ENCODE measurements around the gene MYADM.

Gene MYADM

GRCh38 chr19:53875602-53876325, 8.1 kb downstream of the MYADM start:
- H3K27ac Mint-ChIP-seq = peak overlapping the region; percentile 68
- H3K4me1 Mint-ChIP-seq (ENCODE audit: low read depth) = peaks cover 46% of the 10 kb centered on the region
- H3K27me3 Mint-ChIP-seq (ENCODE audit: low read depth) = no peaks in the 10 kb centered on the region
- no peak overlapping the region for H3K4me3 Mint-ChIP-seq
- no peaks in the 10 kb centered on the region for H3K9me3 Mint-ChIP-seq
- peaks cover 38% of the 10 kb centered on the region for H3K36me3 Mint-ChIP-seq (ENCODE audit: low read depth)

GRCh38 chr19:53876651-53877224, 9.1 kb downstream of the MYADM start:
- H3K4me3 Mint-ChIP-seq = peak overlapping the region; percentile 33
- H3K27ac Mint-ChIP-seq = peak overlapping the region; percentile 28
- H3K4me1 Mint-ChIP-seq (ENCODE audit: low read depth) = peaks cover 39% of the 10 kb centered on the region
- H3K9me3 Mint-ChIP-seq = no peaks in the 10 kb centered on the region
- H3K27me3 Mint-ChIP-seq (ENCODE audit: low read depth) = no peaks in the 10 kb centered on the region
- peaks cover 32% of the 10 kb centered on the region for H3K36me3 Mint-ChIP-seq (ENCODE audit: low read depth)

- Mint-ChIP-seq H3K4me3 (peak overlapping the region; percentile 33), H3K9me3 (no peaks in the 10 kb centered on the region), H3K27me3 (ENCODE audit: low read depth) (peaks cover 2% of the 10 kb centered on the region), H3K27ac (peak overlapping the region; percentile 28), H3K36me3 (ENCODE audit: low read depth) (peaks cover 32% of the 10 kb centered on the region), H3K4me1 (ENCODE audit: low read depth) (peaks cover 39% of the 10 kb centered on the region)
Observed at GRCh38 chr19:53877361-53877766, 9.7 kb downstream of the MYADM start.

GRCh38 chr19:53878776-53879139, 11.1 kb downstream of the MYADM start:
- Mint-ChIP-seq H3K4me1 (ENCODE audit: low read depth) (peaks cover 30% of the 10 kb centered on the region), H3K27ac (no peak overlapping the region), H3K9me3 (no peaks in the 10 kb centered on the region), H3K27me3 (ENCODE audit: low read depth) (peaks cover 12% of the 10 kb centered on the region), H3K4me3 (no peak overlapping the region), H3K36me3 (ENCODE audit: low read depth) (peaks cover 26% of the 10 kb centered on the region)

DNA sequence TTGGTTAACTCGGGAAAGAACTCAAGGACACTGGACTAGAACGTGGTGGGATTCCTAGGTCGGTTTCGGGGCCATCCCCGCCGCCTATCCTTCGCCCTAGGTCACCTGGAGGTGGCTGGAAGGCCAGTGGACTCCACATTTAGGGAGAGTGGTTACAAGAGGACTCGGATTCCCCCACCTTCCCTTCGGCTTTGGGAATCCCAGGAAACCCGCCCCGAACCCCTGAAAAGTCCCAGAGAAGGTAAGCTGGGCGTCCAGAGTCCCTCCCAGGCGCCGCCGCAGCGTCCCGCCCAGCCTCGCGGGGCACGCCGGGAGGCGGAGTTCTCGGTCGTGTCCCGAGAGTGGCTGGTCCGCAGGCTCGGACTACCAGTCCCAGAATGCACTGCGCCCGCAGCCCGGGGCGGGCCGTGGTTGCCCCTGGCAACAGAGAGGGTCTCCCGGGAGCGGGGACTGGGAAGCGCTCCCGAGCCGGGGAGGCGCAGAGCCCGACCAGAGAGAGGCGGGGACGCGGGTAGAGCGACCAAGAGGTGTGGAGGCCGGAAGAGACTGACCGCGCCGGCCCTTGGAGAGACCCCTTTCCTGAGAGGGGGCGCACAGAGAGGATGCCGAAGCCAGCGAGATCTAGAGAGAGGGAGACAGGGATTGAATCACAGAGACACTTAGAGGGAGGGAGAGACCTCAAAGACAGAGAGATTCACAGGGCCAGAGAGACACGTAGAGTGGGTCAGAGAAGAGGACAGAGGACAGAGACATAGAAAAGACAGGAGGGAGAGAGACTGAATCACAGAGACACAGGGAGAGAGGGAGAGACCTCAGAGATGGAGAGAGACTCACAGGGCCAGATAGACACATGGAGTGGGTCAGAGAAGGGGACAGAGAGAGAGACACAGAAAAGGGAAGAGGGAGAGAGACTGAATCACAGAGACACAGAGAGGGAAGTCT, 11.7 kb downstream of the MYADM start:
- H3K9me3 Mint-ChIP-seq = no peaks in the 10 kb centered on the region
- H3K27ac Mint-ChIP-seq = no peak overlapping the region
- H3K36me3 Mint-ChIP-seq (ENCODE audit: low read depth) = peaks cover 19% of the 10 kb centered on the region
- peaks cover 25% of the 10 kb centered on the region for H3K4me1 Mint-ChIP-seq (ENCODE audit: low read depth)
- H3K4me3 Mint-ChIP-seq = no peak overlapping the region
- peaks cover 17% of the 10 kb centered on the region for H3K27me3 Mint-ChIP-seq (ENCODE audit: low read depth)

DNA sequence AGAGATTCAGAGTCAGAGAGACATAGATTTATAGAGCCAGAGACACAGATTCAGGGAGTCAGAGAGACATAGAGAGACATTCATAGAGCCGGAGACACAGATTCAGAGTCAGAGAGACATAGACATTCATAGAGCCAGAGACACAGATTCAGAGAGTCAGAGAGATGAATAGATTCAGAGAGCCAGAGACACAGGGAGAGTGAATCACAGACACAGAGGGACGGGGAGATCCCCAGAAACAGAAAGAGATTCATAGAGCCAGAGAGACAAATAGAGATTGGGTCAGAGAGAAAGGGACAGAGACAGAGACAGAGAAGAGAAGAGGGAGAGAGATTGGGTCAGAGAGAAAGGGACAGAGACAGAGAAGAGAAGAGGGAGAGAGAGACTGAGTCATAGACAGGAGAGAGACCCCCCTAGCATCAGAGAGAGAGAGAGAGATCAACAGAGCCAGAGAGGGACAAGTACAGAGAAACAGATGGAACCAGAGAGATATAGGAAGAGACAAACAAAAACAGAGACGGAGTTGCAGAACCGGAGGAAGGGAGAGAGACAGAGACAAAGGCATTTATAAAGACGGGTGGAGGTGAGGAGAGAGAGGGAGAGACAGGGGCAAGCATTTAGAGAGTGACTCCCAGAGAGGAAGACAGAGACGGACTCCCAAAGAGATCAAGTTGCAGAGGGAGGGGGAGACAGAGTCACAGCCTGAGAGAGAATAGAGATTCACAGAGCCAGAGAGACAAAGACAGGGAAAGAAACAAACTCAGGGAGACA, 13.2 kb downstream of the MYADM start:
- H3K27me3 Mint-ChIP-seq (ENCODE audit: low read depth) = peaks cover 30% of the 10 kb centered on the region
- peaks cover 17% of the 10 kb centered on the region for H3K4me1 Mint-ChIP-seq (ENCODE audit: low read depth)
- H3K27ac Mint-ChIP-seq = no peak overlapping the region
- no peak overlapping the region for H3K4me3 Mint-ChIP-seq
- H3K36me3 Mint-ChIP-seq (ENCODE audit: low read depth) = peaks cover 11% of the 10 kb centered on the region
- H3K9me3 Mint-ChIP-seq = no peaks in the 10 kb centered on the region

- Mint-ChIP-seq H3K9me3 (no peaks in the 10 kb centered on the region), H3K27ac (no peak within 1 kb of the TSS), H3K36me3 (ENCODE audit: low read depth) (peaks cover 8% of the 10 kb centered on the region), H3K27me3 (ENCODE audit: low read depth) (peaks cover 37% of the 10 kb centered on the region), H3K4me3 (peak within 1 kb of the TSS; percentile 53), H3K4me1 (ENCODE audit: low read depth) (peaks cover 12% of the 10 kb centered on the region)
Observed at GRCh38 chr19:53881482-53882390, 14.1 kb downstream of the MYADM start, which contains the start of gene PRKCG. Gene PRKCG, plus strand, starts transcription at chr19:53882197. Its CDS starts 298 bp downstream, at chr19:53882495.

DNA sequence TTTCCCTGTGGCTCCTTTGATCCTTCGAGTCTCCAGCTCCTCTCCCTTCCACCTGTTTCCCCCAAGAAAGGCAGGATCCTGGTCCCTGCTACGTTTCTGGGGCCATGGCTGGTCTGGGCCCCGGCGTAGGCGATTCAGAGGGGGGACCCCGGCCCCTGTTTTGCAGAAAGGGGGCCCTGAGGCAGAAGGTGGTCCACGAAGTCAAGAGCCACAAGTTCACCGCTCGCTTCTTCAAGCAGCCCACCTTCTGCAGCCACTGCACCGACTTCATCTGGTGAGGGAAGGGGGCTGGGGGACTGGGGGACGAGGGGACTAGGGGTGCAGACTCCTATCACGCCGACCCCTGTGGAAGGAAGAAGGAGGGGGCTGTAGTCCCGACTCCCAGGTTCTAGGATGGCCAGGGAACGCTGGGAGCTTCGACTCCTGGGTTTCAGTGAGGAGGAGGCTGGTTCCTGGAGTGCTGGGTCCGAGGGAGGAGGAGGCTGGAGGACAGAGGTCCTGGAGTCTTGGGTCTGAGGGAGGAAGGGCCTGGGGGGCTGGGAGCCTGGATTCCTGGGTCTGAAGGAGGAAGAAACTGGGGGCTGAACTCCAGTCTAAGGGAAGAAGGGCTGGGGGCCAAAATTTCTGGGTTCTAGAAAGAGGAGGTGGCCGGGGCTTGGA, 14.8 kb downstream of the MYADM start:
- H3K27me3 Mint-ChIP-seq (ENCODE audit: low read depth) = peaks cover 37% of the 10 kb centered on the region
- H3K4me1 Mint-ChIP-seq (ENCODE audit: low read depth) = peaks cover 4% of the 10 kb centered on the region
- H3K36me3 Mint-ChIP-seq (ENCODE audit: low read depth) = peaks cover 1% of the 10 kb centered on the region
- H3K27ac Mint-ChIP-seq = no peak overlapping the region
- H3K9me3 Mint-ChIP-seq = no peaks in the 10 kb centered on the region
- H3K4me3 Mint-ChIP-seq = peak overlapping the region; percentile 53

DNA sequence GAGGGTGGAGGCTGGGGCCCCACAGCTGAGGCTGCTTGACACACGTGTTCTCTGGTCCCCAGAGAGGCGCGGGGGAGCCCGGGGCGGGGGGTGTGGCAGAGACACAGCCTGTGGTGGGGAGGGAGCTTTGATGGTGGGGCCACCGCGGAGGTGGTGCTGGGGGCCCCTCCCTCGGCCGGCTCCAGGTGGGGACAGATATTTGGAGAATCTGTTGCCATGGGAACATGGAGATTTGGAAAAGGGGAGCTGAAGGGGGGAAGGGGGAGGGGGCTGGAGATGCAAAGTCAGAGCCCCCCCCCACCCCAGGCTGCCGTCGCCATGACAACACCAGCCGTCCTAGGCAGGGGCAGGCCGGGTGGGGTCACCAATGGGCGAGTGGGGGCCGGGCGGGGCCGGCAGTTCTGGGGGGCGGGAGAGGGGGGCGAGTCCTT, 15.6 kb downstream of the MYADM start:
- no peak overlapping the region for H3K4me3 Mint-ChIP-seq
- H3K36me3 Mint-ChIP-seq (ENCODE audit: low read depth) = peaks cover 1% of the 10 kb centered on the region
- no peak overlapping the region for H3K27ac Mint-ChIP-seq
- H3K27me3 Mint-ChIP-seq (ENCODE audit: low read depth) = peaks cover 37% of the 10 kb centered on the region
- H3K9me3 Mint-ChIP-seq = no peaks in the 10 kb centered on the region
- H3K4me1 Mint-ChIP-seq (ENCODE audit: low read depth) = peaks cover 3% of the 10 kb centered on the region

GRCh38 chr19:53883741-53884140, 16.1 kb downstream of the MYADM start:
- Mint-ChIP-seq H3K27me3 (ENCODE audit: low read depth) (peaks cover 37% of the 10 kb centered on the region), H3K4me3 (peak overlapping the region; percentile 18), H3K4me1 (ENCODE audit: low read depth) (peaks cover 3% of the 10 kb centered on the region), H3K9me3 (no peaks in the 10 kb centered on the region), H3K36me3 (ENCODE audit: low read depth) (peaks cover 1% of the 10 kb centered on the region), H3K27ac (peak overlapping the region; percentile 37)

GRCh38 chr19:53884256-53884655, 16.6 kb downstream of the MYADM start:
- Mint-ChIP-seq H3K4me1 (ENCODE audit: low read depth) (peaks cover 3% of the 10 kb centered on the region), H3K9me3 (no peaks in the 10 kb centered on the region), H3K4me3 (no peak overlapping the region), H3K27ac (no peak overlapping the region), H3K36me3 (ENCODE audit: low read depth) (peaks cover 1% of the 10 kb centered on the region), H3K27me3 (ENCODE audit: low read depth) (peaks cover 37% of the 10 kb centered on the region)

DNA sequence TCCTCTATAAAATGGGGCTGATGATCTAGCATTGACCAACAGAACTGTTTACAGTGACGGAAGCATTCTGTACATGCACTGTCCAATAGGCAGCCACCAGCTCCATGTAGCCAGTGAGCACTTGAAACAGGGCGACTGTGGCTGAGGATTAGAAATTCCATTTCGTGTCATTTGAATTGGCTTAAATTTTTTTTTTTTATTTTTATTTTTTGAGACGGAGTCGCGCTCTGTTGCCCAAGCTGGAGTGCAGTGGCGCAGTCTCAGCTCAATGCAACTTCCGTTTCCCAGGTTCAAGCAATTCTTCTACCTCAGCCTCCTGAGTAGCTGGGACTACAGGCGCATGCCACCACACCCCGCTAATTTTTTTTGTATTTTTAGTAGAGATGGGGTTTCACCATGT, 17.4 kb downstream of the MYADM start:
- Mint-ChIP-seq H3K4me1 (ENCODE audit: low read depth) (peaks cover 3% of the 10 kb centered on the region), H3K36me3 (ENCODE audit: low read depth) (peaks cover 1% of the 10 kb centered on the region), H3K4me3 (no peak overlapping the region), H3K27ac (no peak overlapping the region), H3K9me3 (no peaks in the 10 kb centered on the region), H3K27me3 (ENCODE audit: low read depth) (peaks cover 37% of the 10 kb centered on the region)
